GM12801 (cell line): ENCODE results near the gene KDM1A.

Experiments
- CTCF ChIP-seq: IDR thresholded peaks from one replicate; pipeline ENCODE4 v1.5.1; 2011; ENCODE audit warnings: control low read depth; ENCODE audit not compliant: insufficient read length; ENCODE audit errors: extremely low read depth

Gene KDM1A

GRCh38 chr1:23027352-23027907 lies 8.2 kb downstream of the KDM1A start:
- TF ChIP-seq CTCF = no peak

- TF ChIP-seq CTCF = no peak
These were observed 10.1 kb downstream of the KDM1A start for GRCh38 chr1:23029337-23029736.

DNA sequence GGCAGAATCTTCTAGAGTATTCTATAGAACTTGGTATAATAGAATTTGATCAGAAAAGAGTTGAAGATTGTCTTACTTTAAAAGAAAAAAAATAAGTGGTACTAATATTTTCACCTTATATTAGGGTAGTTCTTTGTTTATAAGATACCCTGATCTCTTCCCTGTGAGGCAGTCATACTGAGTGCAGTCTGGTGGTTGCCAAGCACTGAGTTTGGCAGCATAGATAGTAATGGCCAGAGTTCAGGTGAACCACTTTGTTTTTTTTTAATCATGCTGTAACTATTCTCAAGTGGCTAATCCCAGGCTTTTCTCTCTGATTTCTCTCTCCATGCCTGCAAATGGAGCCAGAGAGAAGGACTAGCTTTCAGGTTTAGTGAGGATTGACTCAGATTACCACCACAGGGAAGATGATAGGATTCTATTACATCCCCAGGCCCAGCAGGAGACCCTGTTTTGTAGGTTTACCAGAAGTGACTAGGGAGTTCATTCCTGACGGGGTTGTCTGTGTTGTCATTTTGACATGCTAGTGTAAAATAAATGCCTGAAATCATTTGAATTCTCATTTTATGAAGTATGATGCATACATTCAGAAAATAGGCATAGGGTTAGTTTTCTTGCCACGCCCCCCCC lies 16.7 kb downstream of the KDM1A start:
- TF ChIP-seq CTCF = no peak

- TF ChIP-seq CTCF = no peak
These were observed 17.9 kb downstream of the KDM1A start for GRCh38 chr1:23037081-23037740.

- TF ChIP-seq CTCF = no peak
These were observed 20.1 kb downstream of the KDM1A start for GRCh38 chr1:23039308-23039826.

DNA sequence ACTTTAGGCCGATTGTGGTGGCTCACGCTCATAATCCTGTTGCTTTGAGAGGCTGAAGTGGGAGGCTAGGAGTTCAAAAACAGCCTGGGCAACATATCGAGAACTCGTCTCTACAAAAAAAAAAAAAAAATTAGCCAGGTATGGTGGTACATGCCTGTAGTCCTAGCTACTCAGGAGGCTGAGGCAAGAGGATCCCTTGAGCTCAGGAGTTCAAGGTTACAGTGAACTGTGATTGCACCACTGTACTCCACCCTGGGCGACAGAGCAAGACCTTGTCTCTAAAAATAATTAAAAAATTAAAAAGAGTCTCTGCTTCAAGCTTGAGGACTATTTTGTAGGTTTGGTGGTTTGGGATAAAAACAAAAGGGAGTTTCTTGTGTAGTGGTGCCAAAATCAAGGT lies 21.2 kb downstream of the KDM1A start:
- no peak for TF ChIP-seq CTCF

DNA sequence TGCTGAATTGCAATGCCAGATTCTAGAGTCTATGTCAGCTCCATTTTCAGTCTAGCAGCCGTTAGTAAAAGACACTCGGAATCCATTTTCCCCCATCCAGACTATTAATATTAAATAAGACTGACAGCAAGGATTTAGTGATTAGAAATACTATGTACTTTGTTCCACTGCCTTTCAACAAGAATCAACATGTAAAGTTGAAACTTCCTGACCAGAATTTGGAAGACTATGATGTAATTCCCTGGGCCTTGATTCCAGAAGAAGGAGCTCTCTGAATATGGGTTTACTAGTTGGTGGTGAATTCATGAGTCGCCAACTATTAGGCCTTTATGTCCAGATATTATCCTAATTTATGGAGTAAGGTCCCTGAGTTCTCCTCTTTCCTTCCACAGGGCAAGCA lies 24.8 kb downstream of the KDM1A start:
- TF ChIP-seq CTCF = no peak
